GM12872 (cell line): Measurements from ENCODE around the gene ERCC6L2.

Experiments used
- TF ChIP-seq, protein P1 (sequence below): IDR thresholded peaks from 3 replicates; pipeline ENCODE4 v1.5.1; 2011; ENCODE audit warnings: low read depth, mild to moderate bottlenecking, low read length, moderate library complexity; ENCODE audit not compliant: insufficient read depth

Gene ERCC6L2

DNA sequence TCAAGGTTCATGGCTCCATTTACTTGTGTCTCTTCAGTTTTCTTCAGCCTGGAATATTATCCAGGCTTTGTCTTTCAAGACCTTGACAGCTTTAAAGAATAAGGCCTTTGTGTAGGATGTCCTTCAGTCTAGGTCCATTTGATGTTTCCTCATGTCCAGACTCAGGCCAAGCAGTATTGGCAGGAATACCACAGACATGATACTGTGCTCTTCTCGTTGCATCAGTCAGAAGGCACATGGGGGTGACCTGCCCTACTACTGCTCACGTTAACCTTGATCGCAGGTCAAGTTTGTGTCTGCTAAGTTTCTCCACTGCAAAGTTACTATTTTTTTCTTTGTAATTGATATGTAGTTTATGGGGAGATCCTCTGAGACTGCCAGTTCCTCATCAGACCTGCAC lies 88.2 kb downstream of the ERCC6L2 start:
- TF ChIP-seq, protein P1, sequence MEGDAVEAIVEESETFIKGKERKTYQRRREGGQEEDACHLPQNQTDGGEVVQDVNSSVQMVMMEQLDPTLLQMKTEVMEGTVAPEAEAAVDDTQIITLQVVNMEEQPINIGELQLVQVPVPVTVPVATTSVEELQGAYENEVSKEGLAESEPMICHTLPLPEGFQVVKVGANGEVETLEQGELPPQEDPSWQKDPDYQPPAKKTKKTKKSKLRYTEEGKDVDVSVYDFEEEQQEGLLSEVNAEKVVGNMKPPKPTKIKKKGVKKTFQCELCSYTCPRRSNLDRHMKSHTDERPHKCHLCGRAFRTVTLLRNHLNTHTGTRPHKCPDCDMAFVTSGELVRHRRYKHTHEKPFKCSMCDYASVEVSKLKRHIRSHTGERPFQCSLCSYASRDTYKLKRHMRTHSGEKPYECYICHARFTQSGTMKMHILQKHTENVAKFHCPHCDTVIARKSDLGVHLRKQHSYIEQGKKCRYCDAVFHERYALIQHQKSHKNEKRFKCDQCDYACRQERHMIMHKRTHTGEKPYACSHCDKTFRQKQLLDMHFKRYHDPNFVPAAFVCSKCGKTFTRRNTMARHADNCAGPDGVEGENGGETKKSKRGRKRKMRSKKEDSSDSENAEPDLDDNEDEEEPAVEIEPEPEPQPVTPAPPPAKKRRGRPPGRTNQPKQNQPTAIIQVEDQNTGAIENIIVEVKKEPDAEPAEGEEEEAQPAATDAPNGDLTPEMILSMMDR: no peak

DNA sequence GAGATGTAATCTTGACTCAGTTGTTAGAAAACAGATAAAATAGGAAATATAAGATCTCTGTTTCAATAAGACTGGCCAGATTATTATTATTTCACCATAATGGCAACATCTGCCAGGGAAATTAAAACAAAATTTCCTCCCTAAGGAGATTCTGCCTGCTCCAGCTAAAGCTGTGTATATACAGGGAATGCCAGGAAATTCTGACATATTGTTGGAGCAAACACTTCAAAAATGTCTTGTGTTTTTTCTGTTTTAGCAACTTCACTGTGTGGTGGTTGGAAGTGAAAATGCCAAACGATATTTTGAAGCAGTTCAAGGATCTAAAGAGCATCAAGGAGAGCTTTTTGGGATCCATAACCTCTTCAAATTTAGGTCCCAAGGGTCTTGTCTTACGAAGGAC lies 90.8 kb downstream of the ERCC6L2 start:
- TF ChIP-seq, protein P1: no peak

DNA sequence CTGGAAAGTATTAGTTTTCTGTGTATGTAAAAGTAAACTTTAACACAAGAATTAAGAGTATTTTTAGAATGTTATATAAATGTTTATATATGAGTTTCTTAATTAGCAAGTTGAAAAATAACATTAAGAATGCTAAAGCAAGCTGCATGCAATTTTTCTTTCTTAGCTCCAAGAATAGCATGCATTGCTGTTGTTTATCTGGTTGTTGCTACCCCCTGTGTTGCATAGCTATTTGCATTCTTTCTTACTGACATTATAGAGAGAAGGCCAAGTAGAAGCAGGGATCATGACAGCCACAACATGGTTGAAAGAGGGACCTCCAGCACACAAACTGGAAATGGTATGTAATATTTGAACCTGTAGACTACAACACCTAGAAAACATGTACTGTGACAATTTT lies 94.8 kb downstream of the ERCC6L2 start:
- TF ChIP-seq, protein P1: no peak

DNA sequence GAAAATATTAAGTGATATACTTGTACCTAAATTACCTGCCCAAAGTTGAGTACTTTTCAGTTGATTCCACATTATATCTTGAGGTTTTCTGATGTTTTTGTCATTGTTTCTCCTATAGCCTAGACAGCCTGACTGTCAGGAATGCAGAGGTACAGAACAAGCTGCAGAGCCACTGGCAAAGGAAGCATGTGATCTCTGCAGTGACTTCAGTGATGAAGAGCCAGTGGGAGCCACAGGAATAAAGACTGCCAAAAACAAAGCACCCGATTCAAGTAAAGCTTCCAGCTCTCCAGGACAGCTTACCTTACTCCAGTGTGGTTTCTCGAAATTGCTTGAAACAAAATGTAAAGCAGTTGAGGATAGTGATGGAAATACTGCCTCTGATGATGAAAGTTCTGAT lies 96.3 kb downstream of the ERCC6L2 start:
- TF ChIP-seq, protein P1: no peak

DNA sequence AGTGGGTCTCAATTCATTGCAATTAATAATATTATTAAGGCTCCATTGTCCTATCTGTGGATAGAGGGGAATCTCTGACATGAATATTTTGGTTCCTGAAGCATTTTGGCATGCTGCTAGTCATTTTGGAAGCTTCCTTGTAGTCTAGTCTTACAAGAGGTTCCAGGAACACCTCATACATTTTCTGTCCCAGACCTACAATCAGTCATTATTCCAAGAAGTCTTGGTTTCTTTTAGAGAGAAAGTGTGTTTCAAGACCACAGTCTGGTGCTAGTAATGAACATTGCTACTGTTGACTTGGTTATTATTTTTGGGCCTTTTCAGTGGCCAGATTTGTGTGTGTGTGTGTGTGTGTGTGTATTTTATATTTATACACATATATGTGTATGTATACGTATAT lies 98.9 kb downstream of the ERCC6L2 start:
- TF ChIP-seq, protein P1: no peak

DNA sequence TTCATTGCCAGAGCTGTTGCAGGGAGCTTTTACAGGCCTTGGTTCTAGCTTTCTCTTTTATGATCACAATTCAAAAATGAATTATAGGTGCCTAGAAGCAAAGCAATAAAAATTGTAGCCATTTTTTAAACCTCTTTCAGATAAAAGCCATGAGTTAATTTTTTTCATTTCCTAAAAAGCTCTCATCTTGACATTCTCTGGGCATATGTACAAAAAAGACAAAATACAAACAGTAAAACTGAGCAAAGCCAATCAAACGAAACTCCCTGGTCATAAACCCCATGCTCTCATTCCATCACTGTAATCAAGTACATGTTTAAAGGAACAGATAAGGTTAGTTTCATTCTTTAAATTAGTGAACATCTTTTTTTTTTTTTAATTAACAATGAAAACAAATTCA lies 101.9 kb downstream of the ERCC6L2 start:
- TF ChIP-seq, protein P1: no peak

DNA sequence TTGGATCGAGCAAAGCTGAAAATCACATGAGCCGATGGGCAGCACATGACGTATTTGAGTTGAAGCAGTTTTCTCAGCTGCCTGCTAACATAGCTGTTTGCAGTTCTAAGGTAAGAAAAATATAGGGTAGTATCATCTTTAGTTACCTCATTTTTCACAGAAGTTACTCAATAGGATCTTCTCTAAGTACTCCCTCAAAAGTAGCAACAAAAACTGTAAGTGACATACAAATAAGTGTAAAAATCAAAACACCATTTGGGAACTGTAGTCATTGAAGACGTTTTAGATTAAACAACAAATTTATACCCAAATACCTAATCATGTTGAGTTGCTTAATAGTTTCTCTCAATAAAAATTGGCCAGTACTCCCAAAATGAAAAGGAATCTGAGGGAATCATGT lies 102.6 kb downstream of the ERCC6L2 start:
- TF ChIP-seq, protein P1: no peak

DNA sequence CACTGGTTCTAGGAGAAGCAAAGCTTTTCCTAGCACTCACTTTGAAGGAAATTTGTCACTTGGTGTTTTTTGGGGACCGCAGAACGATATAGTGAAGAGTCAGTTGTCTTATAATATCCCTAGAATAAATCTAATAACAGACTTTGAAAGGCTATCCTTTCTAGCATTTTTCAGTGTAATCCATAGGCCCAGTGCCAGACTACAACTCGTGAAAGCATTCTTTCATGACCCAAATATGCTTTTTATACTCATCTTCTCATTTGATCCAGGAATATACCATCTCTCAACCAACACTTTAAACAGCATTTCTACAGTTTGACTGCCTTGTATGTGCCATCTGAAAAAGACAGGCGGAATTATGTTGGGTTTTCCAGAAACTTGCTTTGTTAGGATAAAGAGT lies 104.0 kb downstream of the ERCC6L2 start:
- TF ChIP-seq, protein P1: no peak
